SIG-M5 (cell line): ENCODE results near the gene OSTC.

Experiments
- DNase-seq: peaks from one replicate; lab custom pipeline; 2025; lab: John Stamatoyannopoulos, UW

Gene OSTC

GRCh38 chr4:108716340-108716739 lies 65.9 kb downstream of the OSTC start:
- DNase-seq = no peak

- DNase-seq = no peak
These were observed 67.0 kb downstream of the OSTC start for GRCh38 chr4:108717386-108717785.
